Epithelial cell of prostate (primary cell): ENCODE data around the gene KCNAB2.

Experiments used
- DNase-seq: peaks from one replicate; pipeline ENCODE4 v3.0.0-alpha.2; 2011; ENCODE audit warnings: low read depth, low spot score
- H3K27ac ChIP-seq: fragments of 450-650 bp; 2 replicates; pipeline ENCODE4 v1.5.1; 2017; ENCODE audit warnings: mild to moderate bottlenecking

Gene KCNAB2

GRCh38 chr1:6105763-6106162 is 60.1 kb downstream of the KCNAB2 start:
- H3K27ac ChIP-seq = no peak overlapping the region
- no peak for DNase-seq

GRCh38 chr1:6106321-6106731 is 60.6 kb downstream of the KCNAB2 start:
- H3K27ac ChIP-seq = no peak overlapping the region
- DNase-seq = no peak

GRCh38 chr1:6106977-6107376 is 61.3 kb downstream of the KCNAB2 start:
- no peak for DNase-seq

GRCh38 chr1:6107409-6108356 is 62.0 kb downstream of the KCNAB2 start:
- no peak overlapping the region for H3K27ac ChIP-seq

More at GRCh38 chr1:6106977-6107376, 61.3 kb downstream of the KCNAB2 start:
- H3K27ac ChIP-seq = no peak overlapping the region

GRCh38 chr1:6108476-6108875 is 62.8 kb downstream of the KCNAB2 start:
- DNase-seq = no peak
- no peak overlapping the region for H3K27ac ChIP-seq

More at GRCh38 chr1:6107409-6108356, 62.0 kb downstream of the KCNAB2 start:
- DNase-seq = no peak

- no peak overlapping the region for H3K27ac ChIP-seq
- no peak for DNase-seq
Measured at GRCh38 chr1:6108937-6109614, 63.4 kb downstream of the KCNAB2 start.

GRCh38 chr1:6109688-6110087 is 64.0 kb downstream of the KCNAB2 start:
- no peak overlapping the region for H3K27ac ChIP-seq
- no peak for DNase-seq

- no peak for DNase-seq
- H3K27ac ChIP-seq = no peak overlapping the region
Measured at GRCh38 chr1:6110326-6110725, 64.6 kb downstream of the KCNAB2 start.

GRCh38 chr1:6111571-6111970 is 65.9 kb downstream of the KCNAB2 start:
- no peak overlapping the region for H3K27ac ChIP-seq
- no peak for DNase-seq

GRCh38 chr1:6111991-6112689 is 66.5 kb downstream of the KCNAB2 start:
- DNase-seq = no peak
- no peak overlapping the region for H3K27ac ChIP-seq

GRCh38 chr1:6112690-6113005 is 67.0 kb downstream of the KCNAB2 start:
- H3K27ac ChIP-seq = no peak overlapping the region
- DNase-seq = no peak

GRCh38 chr1:6113116-6113515 is 67.4 kb downstream of the KCNAB2 start:
- no peak overlapping the region for H3K27ac ChIP-seq
- DNase-seq = no peak

GRCh38 chr1:6113745-6114144 is 68.1 kb downstream of the KCNAB2 start:
- no peak overlapping the region for H3K27ac ChIP-seq
- no peak for DNase-seq

GRCh38 chr1:6116137-6116536 is 70.4 kb downstream of the KCNAB2 start:
- DNase-seq = no peak
- no peak overlapping the region for H3K27ac ChIP-seq

- no peak for DNase-seq
- H3K27ac ChIP-seq = no peak overlapping the region
Measured at GRCh38 chr1:6117064-6117463, 71.4 kb downstream of the KCNAB2 start.

GRCh38 chr1:6117624-6118023 is 71.9 kb downstream of the KCNAB2 start:
- H3K27ac ChIP-seq = no peak overlapping the region
- no peak for DNase-seq

GRCh38 chr1:6118415-6118814 is 72.7 kb downstream of the KCNAB2 start:
- DNase-seq = no peak
- no peak overlapping the region for H3K27ac ChIP-seq

- H3K27ac ChIP-seq = no peak overlapping the region
- DNase-seq = no peak
Measured at GRCh38 chr1:6121021-6121421, 75.3 kb downstream of the KCNAB2 start.

- no peak for DNase-seq
- no peak overlapping the region for H3K27ac ChIP-seq
Measured at GRCh38 chr1:6121651-6122370, 76.1 kb downstream of the KCNAB2 start.

- no peak overlapping the region for H3K27ac ChIP-seq
- DNase-seq = no peak
Measured at GRCh38 chr1:6123083-6123482, 77.4 kb downstream of the KCNAB2 start.
